ENCODE data around the gene ACTG1.
A peak's percentile ranks its signal among the peaks of the same experiment; 100 is the strongest.

The ACTG1 gene

DNA sequence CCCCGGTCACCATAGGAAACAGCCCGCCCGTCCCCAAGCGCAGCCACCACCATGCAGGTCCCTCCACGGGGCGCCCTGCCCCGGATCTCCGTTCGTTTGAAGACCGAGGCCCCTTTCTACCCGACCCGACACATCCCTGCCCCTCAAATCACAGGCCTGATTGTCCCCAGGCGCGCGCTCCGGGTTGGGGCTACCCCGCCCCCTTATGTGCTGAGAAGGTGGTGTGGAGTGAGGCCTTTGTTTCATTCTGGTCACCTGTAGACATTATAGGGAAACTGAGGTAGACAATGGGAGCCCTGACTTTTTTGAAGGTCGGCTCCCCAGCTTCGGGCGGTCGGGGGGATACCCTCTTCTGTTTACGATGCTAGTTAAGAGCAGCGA is 763 bp upstream of the ACTG1 start:
- in situ Hi-C loops (cut with HindIII; ENCODE audit: low sequenced_read_pairs), result loop anchor here (5.0 kb wide), 1 partner anchor 111 kb away; no protein-coding TSS in a partner anchor
- TF ChIP-seq CTCF (IDR thresholded peaks at IDR 0.05; ENCODE audit: low read depth, low read length, missing control alignments), result no peak
- peak overlapping the region; percentile 68 for H3K4me3 ChIP-seq (ENCODE audit: low read depth, low read length)
- DNase-seq (ENCODE audit: low read depth), result no peak

GRCh38 chr17:81511804-81512561 is 616 bp downstream of the ACTG1 start:
- H3K4me3 ChIP-seq (ENCODE audit: low read depth, low read length), result peak overlapping the region; percentile 97
- DNase-seq (ENCODE audit: low read depth), result no peak
- in situ Hi-C loops (cut with HindIII; ENCODE audit: low sequenced_read_pairs), result loop anchor here (5.0 kb wide), 1 partner anchor 110 kb away; no protein-coding TSS in a partner anchor
- no peak for TF ChIP-seq CTCF (IDR thresholded peaks at IDR 0.05; ENCODE audit: low read depth, low read length, missing control alignments)

GRCh38 chr17:81511554-81511803 is 1.1 kb downstream of the ACTG1 start:
- peak overlapping the region; percentile 97 for H3K4me3 ChIP-seq (ENCODE audit: low read depth, low read length)
- in situ Hi-C loops (cut with HindIII; ENCODE audit: low sequenced_read_pairs), result loop anchor here (5.0 kb wide), 1 partner anchor 109 kb away; no protein-coding TSS in a partner anchor
- no peak for TF ChIP-seq CTCF (IDR thresholded peaks at IDR 0.05; ENCODE audit: low read depth, low read length, missing control alignments)
- DNase-seq (ENCODE audit: low read depth), result no peak

- in situ Hi-C loops (cut with HindIII; ENCODE audit: low sequenced_read_pairs), result loop anchor here (5.0 kb wide), 1 partner anchor 109 kb away; no protein-coding TSS in a partner anchor
- H3K4me3 ChIP-seq (ENCODE audit: low read depth, low read length), result peak overlapping the region; percentile 97
- DNase-seq (ENCODE audit: low read depth), result no peak
- TF ChIP-seq CTCF (IDR thresholded peaks at IDR 0.05; ENCODE audit: low read depth, low read length, missing control alignments), result no peak
These were observed 1.6 kb downstream of the ACTG1 start for GRCh38 chr17:81510785-81511553.

GRCh38 chr17:81509972-81510784 is 2.4 kb downstream of the ACTG1 start:
- in situ Hi-C loops (cut with HindIII; ENCODE audit: low sequenced_read_pairs), result loop anchor here (5.0 kb wide), 1 partner anchor 108 kb away; no protein-coding TSS in a partner anchor
- DNase-seq (ENCODE audit: low read depth), result no peak
- H3K4me3 ChIP-seq (ENCODE audit: low read depth, low read length), result peak overlapping the region; percentile 97
- no peak for TF ChIP-seq CTCF (IDR thresholded peaks at IDR 0.05; ENCODE audit: low read depth, low read length, missing control alignments)
